GM12873 (cell line): ENCODE results near the gene PITPNM3.

Source experiments
- CTCF ChIP-seq: IDR thresholded peaks from 2 replicates; pipeline ENCODE4 v1.5.1; 2012; ENCODE audit warnings: low read depth, mild to moderate bottlenecking, moderate library complexity, low read length, control low read depth; ENCODE audit not compliant: insufficient read depth; ENCODE audit errors: missing control alignments

PITPNM3 gene

GRCh38 chr17:6556121-6557039 lies at the start of gene PITPNM3:
PITPNM3 (minus strand) TSS chr17:6556555; CDS start chr17:6556406, 149 bp downstream.
- TF ChIP-seq CTCF: no peak

GRCh38 chr17:6605142-6605541 lies 48.8 kb upstream of the PITPNM3 start:
- no peak for TF ChIP-seq CTCF

- TF ChIP-seq CTCF: no peak
These were observed 47.5 kb upstream of the PITPNM3 start for GRCh38 chr17:6603744-6604325.

- no peak for TF ChIP-seq CTCF
These were observed 45.8 kb upstream of the PITPNM3 start for GRCh38 chr17:6602141-6602540.

GRCh38 chr17:6599364-6599763 lies 43.0 kb upstream of the PITPNM3 start:
- no peak for TF ChIP-seq CTCF

- no peak for TF ChIP-seq CTCF
These were observed 41.4 kb upstream of the PITPNM3 start for GRCh38 chr17:6597727-6598126.

GRCh38 chr17:6596941-6597340 lies 40.6 kb upstream of the PITPNM3 start:
- no peak for TF ChIP-seq CTCF
